Measurements from ENCODE around the gene RAET1G.
"Not testable (repeated sequence)": the region's sequence is repeated elsewhere in the genome, so short reads cannot be mapped to it uniquely, and the experiment has no call there.

GRCh38 chr6:149912680-149913079 is 10.2 kb downstream of the RAET1G start:
- TF ChIP-seq, protein P1, sequence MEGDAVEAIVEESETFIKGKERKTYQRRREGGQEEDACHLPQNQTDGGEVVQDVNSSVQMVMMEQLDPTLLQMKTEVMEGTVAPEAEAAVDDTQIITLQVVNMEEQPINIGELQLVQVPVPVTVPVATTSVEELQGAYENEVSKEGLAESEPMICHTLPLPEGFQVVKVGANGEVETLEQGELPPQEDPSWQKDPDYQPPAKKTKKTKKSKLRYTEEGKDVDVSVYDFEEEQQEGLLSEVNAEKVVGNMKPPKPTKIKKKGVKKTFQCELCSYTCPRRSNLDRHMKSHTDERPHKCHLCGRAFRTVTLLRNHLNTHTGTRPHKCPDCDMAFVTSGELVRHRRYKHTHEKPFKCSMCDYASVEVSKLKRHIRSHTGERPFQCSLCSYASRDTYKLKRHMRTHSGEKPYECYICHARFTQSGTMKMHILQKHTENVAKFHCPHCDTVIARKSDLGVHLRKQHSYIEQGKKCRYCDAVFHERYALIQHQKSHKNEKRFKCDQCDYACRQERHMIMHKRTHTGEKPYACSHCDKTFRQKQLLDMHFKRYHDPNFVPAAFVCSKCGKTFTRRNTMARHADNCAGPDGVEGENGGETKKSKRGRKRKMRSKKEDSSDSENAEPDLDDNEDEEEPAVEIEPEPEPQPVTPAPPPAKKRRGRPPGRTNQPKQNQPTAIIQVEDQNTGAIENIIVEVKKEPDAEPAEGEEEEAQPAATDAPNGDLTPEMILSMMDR (IDR thresholded peaks at IDR 0.05; ENCODE audit: borderline replicate concordance, extremely low read depth, low read length, poor library complexity, severe bottlenecking): not testable (repeated sequence)
- not testable (repeated sequence) for TF ChIP-seq EZH2 (IDR thresholded peaks at IDR 0.05; ENCODE audit: borderline replicate concordance, low read depth, low read length, severe bottlenecking)

All from DND-41 (cell line).